ENCODE measurements around the gene SF3A1. TPM values are rescaled to one million over a fixed set of nuclear protein-coding genes. Genes with fewer than 3 reads are reported as not detected.

Gene SF3A1
- total RNA-seq, 1 experiment from 2014 or later: 34.3 TPM

- DNase-seq (ENCODE audit: extremely low read depth, low read depth): peak; percentile 60
Observed at GRCh38 chr22:30386960-30387827, 30.5 kb upstream of the SF3A1 start, which contains the start of gene RNF215. Gene RNF215 (minus strand): TSS chr22:30387411. CDS start chr22:30387313, 98 bp downstream.

GRCh38 chr22:30386608-30386959 is 29.9 kb upstream of the SF3A1 start:
- DNase-seq (ENCODE audit: extremely low read depth, low read depth): no peak

GRCh38 chr22:30385942-30386341 is 29.2 kb upstream of the SF3A1 start:
- no peak for DNase-seq (ENCODE audit: extremely low read depth, low read depth)

- DNase-seq (ENCODE audit: extremely low read depth, low read depth): no peak
Observed at GRCh38 chr22:30383061-30383460, 26.4 kb upstream of the SF3A1 start.

GRCh38 chr22:30382340-30382739 is 25.6 kb upstream of the SF3A1 start:
- DNase-seq (ENCODE audit: extremely low read depth, low read depth): no peak

- no peak for DNase-seq (ENCODE audit: extremely low read depth, low read depth)
Observed at GRCh38 chr22:30381264-30381663, 24.6 kb upstream of the SF3A1 start.

- DNase-seq (ENCODE audit: extremely low read depth, low read depth): no peak
Observed at GRCh38 chr22:30380011-30380410, 23.3 kb upstream of the SF3A1 start.

GRCh38 chr22:30375312-30375849 is 18.7 kb upstream of the SF3A1 start:
- no peak for DNase-seq (ENCODE audit: extremely low read depth, low read depth)

GRCh38 chr22:30373331-30374325 is 16.9 kb upstream of the SF3A1 start:
- no peak for DNase-seq (ENCODE audit: extremely low read depth, low read depth)

- no peak for DNase-seq (ENCODE audit: extremely low read depth, low read depth)
Observed at GRCh38 chr22:30372915-30373314, 16.2 kb upstream of the SF3A1 start.

- no peak for DNase-seq (ENCODE audit: extremely low read depth, low read depth)
Observed at GRCh38 chr22:30371981-30372380, 15.3 kb upstream of the SF3A1 start.

GRCh38 chr22:30371321-30371720 is 14.6 kb upstream of the SF3A1 start:
- DNase-seq (ENCODE audit: extremely low read depth, low read depth): no peak

- DNase-seq (ENCODE audit: extremely low read depth, low read depth): no peak
Observed at GRCh38 chr22:30370641-30371230, 14.0 kb upstream of the SF3A1 start.

GRCh38 chr22:30368420-30368819 is 11.7 kb upstream of the SF3A1 start:
- no peak for DNase-seq (ENCODE audit: extremely low read depth, low read depth)

- DNase-seq (ENCODE audit: extremely low read depth, low read depth): no peak
Observed at GRCh38 chr22:30365891-30366290, 9.2 kb upstream of the SF3A1 start.

- no peak for DNase-seq (ENCODE audit: extremely low read depth, low read depth)
Observed at GRCh38 chr22:30362651-30363281, 6.1 kb upstream of the SF3A1 start.

- no peak for DNase-seq (ENCODE audit: extremely low read depth, low read depth)
Observed at GRCh38 chr22:30361916-30362650, 5.4 kb upstream of the SF3A1 start.

- no peak for DNase-seq (ENCODE audit: extremely low read depth, low read depth)
Observed at GRCh38 chr22:30358541-30358940, 1.8 kb upstream of the SF3A1 start.

- DNase-seq (ENCODE audit: extremely low read depth, low read depth): no peak
Observed at GRCh38 chr22:30357650-30358215, 1.0 kb upstream of the SF3A1 start.
